HCT116 (cell line): ENCODE data around the gene RPL10. TPM values are rescaled to one million over a fixed set of nuclear protein-coding genes. Genes with fewer than 3 reads are reported as not detected.

Experiments used
- ATAC-seq: fragments of 200-7000 bp; cut with Tn5 transposase; 2 replicates; pipeline ENCODE4 v1.9.1; 2020; ENCODE audit warnings: mild to moderate bottlenecking, moderate library complexity
- BruUV-seq: library from RNA; stranded (reverse); fragments of 400-500 nt; replicated peaks from 2 replicates; lab custom pipeline; 2021; lab: Mats Ljungman, UMichigan
- CTCF ChIA-PET: fragments of 300-600 bp; sonication (Branson Sonifier 250); formaldehyde crosslinking; loops from one replicate; lab custom pipeline; 2021; ENCODE audit warnings: antibody characterized with exemption; lab: Charles Lee
- POLR2A ChIA-PET: fragments of 300-600, 350-600 bp; sonication (Branson Sonifier 250); formaldehyde crosslinking; loops from one replicate; lab custom pipeline; 2021; ENCODE audit warnings: antibody characterized with exemption; lab: Charles Lee
- RAD21 ChIA-PET, 2 experiments: fragments of 300-600 bp; sonication (Branson Sonifier 250); formaldehyde crosslinking; loops; one replicate each; lab custom pipeline; 2023; ENCODE audit warnings: low total read pairs in 2 of 2; ENCODE audit not compliant: uncharacterized antibody in 2 of 2, unreplicated experiment in 2 of 2, low non-redundant PET in 1 of 2; lab: Charles Lee
- DNase-seq: peaks from one replicate; pipeline ENCODE4 v3.0.0-alpha.2; 2010; ENCODE audit warnings: low read depth, low spot score
- H2AFZ ChIP-seq: fragments of 200-600 bp; shearing (Covaris generic), sonication (generic); 2 replicates; pipeline ENCODE4 v1.6.1; 2017; ENCODE audit warnings: low read depth, mixed run types, mixed read lengths, antibody characterized with exemption, low read length; ENCODE audit not compliant: poor library complexity, severe bottlenecking
- H3K27ac ChIP-seq: 2 replicates; pipeline ENCODE4 v1.5.1; 2012; ENCODE audit warnings: low read depth, low read length
- H3K27me3 ChIP-seq: fragments of 200-600 bp; sonication (generic); 2 replicates; pipeline ENCODE4 v1.6.1; 2016; ENCODE audit warnings: mixed run types, low read length, mixed read lengths; ENCODE audit not compliant: insufficient read depth
- H3K36me3 ChIP-seq, 2 experiments: fragments of 200-500 bp in 1 of 2; fragments of 200-600 bp in 1 of 2; sonication (Bioruptor generic) in 1 of 2; sonication (generic) in 1 of 2; 2 replicates each; pipeline versions ENCODE4 v1.5.1 to v1.6.1; 2014 to 2016; ENCODE audit warnings: low read length in 2 of 2, inconsistent platforms in 1 of 2, mixed read lengths in 1 of 2, mixed run types in 1 of 2; ENCODE audit not compliant: insufficient read depth in 2 of 2, control insufficient read depth in 1 of 2
- H3K4me1 ChIP-seq, 2 experiments: fragments of 200-600 bp in 1 of 2; sonication (generic) in 1 of 2; 2 replicates each; pipeline versions ENCODE4 v1.5.1 to v1.6.1; 2012 to 2017; ENCODE audit warnings: low read length in 2 of 2, inconsistent platforms in 1 of 2, mild to moderate bottlenecking in 1 of 2, mixed read lengths in 1 of 2, mixed run types in 1 of 2, moderate library complexity in 1 of 2; ENCODE audit not compliant: insufficient read depth in 2 of 2, control insufficient read depth in 1 of 2
- H3K4me2 ChIP-seq: fragments of 200-600 bp; sonication (generic); 2 replicates; pipeline ENCODE4 v1.6.1; 2017; ENCODE audit warnings: mixed run types, low read length, mixed read lengths
- H3K4me3 ChIP-seq, 2 experiments: fragments of 200-600 bp in 1 of 2; sonication (generic) in 1 of 2; replicated peaks in 1 of 2; 2 replicates each; pipeline ENCODE4 v1.5.1; 2011 to 2016; ENCODE audit warnings: low read length in 2 of 2, control low read depth in 1 of 2, low read depth in 1 of 2, mild to moderate bottlenecking in 1 of 2, mixed read lengths in 1 of 2, mixed run types in 1 of 2
- H3K79me2 ChIP-seq: fragments of 200-600 bp; sonication (generic); 2 replicates; pipeline ENCODE4 v1.6.1; 2017; ENCODE audit warnings: mild to moderate bottlenecking, mixed run types, low read length, moderate library complexity, mixed read lengths; ENCODE audit not compliant: insufficient read depth
- H3K9ac ChIP-seq: fragments of 200-600 bp; sonication (generic); 2 replicates; pipeline ENCODE4 v1.6.1; 2016; ENCODE audit warnings: low read length, mixed read lengths
- H3K9me2 ChIP-seq: fragments of 200-600 bp; sonication (generic), shearing (Covaris generic); 2 replicates; pipeline ENCODE4 v1.6.1; 2017; ENCODE audit warnings: mixed run types, mild to moderate bottlenecking, moderate library complexity; ENCODE audit not compliant: insufficient read depth
- H3K9me3 ChIP-seq, 2 experiments: fragments of 200-500 bp in 1 of 2; fragments of 200-600 bp in 1 of 2; sonication (Bioruptor generic) in 1 of 2; sonication (generic) in 1 of 2; 2 replicates each; pipeline ENCODE4 v1.6.1; 2014 to 2017; ENCODE audit warnings: low read length in 2 of 2, mixed read lengths in 2 of 2, inconsistent platforms in 1 of 2, low read depth in 1 of 2, mild to moderate bottlenecking in 1 of 2, mixed run types in 1 of 2, moderate library complexity in 1 of 2; ENCODE audit not compliant: control insufficient read depth in 1 of 2, insufficient read depth in 1 of 2
- H4K20me1 ChIP-seq: fragments of 200-600 bp; sonication (generic), shearing (Covaris generic); 2 replicates; pipeline ENCODE4 v1.6.1; 2017; ENCODE audit warnings: mixed run types, mild to moderate bottlenecking, moderate library complexity; ENCODE audit not compliant: insufficient read depth
- CBX3 ChIP-seq: IDR thresholded peaks from 2 replicates; pipeline ENCODE4 v1.6.1; 2012; ENCODE audit warnings: low read depth
- CTCF ChIP-seq, 3 experiments: fragments of 200-600 bp in 1 of 3; sonication (generic) in 1 of 3; IDR thresholded peaks in 2 of 3; conservative IDR thresholded peaks in 1 of 3; 2 replicates each; pipeline ENCODE4 v1.5.1; 2012 to 2017; ENCODE audit warnings: low read depth in 2 of 3, low read length in 2 of 3, antibody characterized with exemption in 1 of 3, borderline replicate concordance in 1 of 3, control low read depth in 1 of 3, mild to moderate bottlenecking in 1 of 3, mixed read lengths in 1 of 3, mixed run types in 1 of 3, moderate library complexity in 1 of 3; ENCODE audit not compliant: insufficient read depth in 1 of 3
- EGR1 ChIP-seq: IDR thresholded peaks from 2 replicates; pipeline ENCODE4 v1.6.1; 2012; ENCODE audit warnings: low read depth
- ELF1 ChIP-seq: IDR thresholded peaks from 2 replicates; pipeline ENCODE4 v1.6.1; 2012; ENCODE audit warnings: low read depth, borderline replicate concordance
- EZH2 ChIP-seq: fragments of 200-600 bp; sonication (generic); IDR thresholded peaks from 2 replicates; pipeline ENCODE4 v1.6.1; 2017; ENCODE audit warnings: antibody characterized with exemption, mixed run types
- EZH2phosphoT487 ChIP-seq: fragments of 200-600 bp; IDR thresholded peaks from 2 replicates; pipeline ENCODE4 v1.6.1; 2018; ENCODE audit warnings: antibody characterized with exemption, borderline replicate concordance
- FOSL1 ChIP-seq: IDR thresholded peaks from 2 replicates; pipeline ENCODE4 v1.6.1; 2012; ENCODE audit warnings: low read depth
- JUND ChIP-seq: IDR thresholded peaks from 2 replicates; pipeline ENCODE4 v1.6.1; 2012
- MAX ChIP-seq: IDR thresholded peaks from 2 replicates; pipeline ENCODE4 v1.6.1; 2012
- POLR2A ChIP-seq: IDR thresholded peaks from 2 replicates; pipeline ENCODE4 v1.7.0; 2011; ENCODE audit warnings: borderline replicate concordance; ENCODE audit not compliant: insufficient read depth, insufficient read length; ENCODE audit errors: extremely low read depth
- RAD21 ChIP-seq: IDR thresholded peaks from 2 replicates; pipeline ENCODE4 v1.6.1; 2012; ENCODE audit warnings: low read depth, mild to moderate bottlenecking
- REST ChIP-seq: IDR thresholded peaks from 2 replicates; pipeline ENCODE4 v1.6.1; 2012; ENCODE audit warnings: low read depth
- SP1 ChIP-seq: IDR thresholded peaks from 2 replicates; pipeline ENCODE4 v1.6.1; 2012; ENCODE audit warnings: low read depth
- SRF ChIP-seq: IDR thresholded peaks from 2 replicates; pipeline ENCODE4 v1.6.1; 2012; ENCODE audit warnings: low read depth
- TCF7L2 ChIP-seq: IDR thresholded peaks from 2 replicates; pipeline ENCODE4 v1.7.0; 2011; ENCODE audit warnings: borderline replicate concordance, inconsistent platforms; ENCODE audit not compliant: insufficient read depth, insufficient read length; ENCODE audit errors: extremely low read depth
- ZFX ChIP-seq: fragments of 450-650 bp; IDR thresholded peaks from 2 replicates; pipeline ENCODE4 v1.6.1; 2017
- intact Hi-C: fragments of 100-400 bp; cut with micrococcal nuclease; formaldehyde crosslinking; loops from 2 replicates; pipeline ENCODE4 v1.10.0; 2022
- total RNA-seq: library from RNA; stranded (reverse); gene quantifications from one replicate; pipeline ENCODE4 v1.2.1, GENCODE V29; 2021; ENCODE audit not compliant: unreplicated experiment

The RPL10 gene
- total RNA-seq, 1 experiment from 2014 or later = 3,069 TPM

GRCh38 chrX:154358011-154358410 is 40.2 kb upstream of the RPL10 start (continued):
- no peak for TF ChIP-seq ELF1

- TF ChIP-seq EZH2 (no peak), FOSL1 (no peak), JUND (no peak), CTCF (IDR thresholded peaks at IDR 0.05 in 2 of 3, conservative IDR thresholded peaks at IDR 0.05 in 1 of 3; ENCODE audit: borderline replicate concordance in 1 of 3, insufficient read depth in 1 of 3, low read depth in 2 of 3, low read length in 2 of 3) (no peak), SP1 (no peak), MAX (no peak), SRF (no peak), CBX3 (no peak), EGR1 (no peak), REST (no peak), RAD21 (no peak), ZFX (no peak), EZH2phosphoT487 (no peak), TCF7L2 (no peak), POLR2A (no peak)
- DNase-seq (no peak), ATAC-seq (no peak)
- no peak overlapping the region for H3K4me3 ChIP-seq
- ChIA-PET POLR2A (no interaction called here), RAD21 (no interaction called here), CTCF (no interaction called here)
- H3K9me2 ChIP-seq = no peaks in the 10 kb centered on the region
- H3K27ac ChIP-seq = no peak overlapping the region
- BruUV-seq = no TSS peak
- no peak overlapping the region for H3K9ac ChIP-seq
- H3K4me2 ChIP-seq = no peak overlapping the region
- H3K27me3 ChIP-seq = no peaks in the 10 kb centered on the region
- H4K20me1 ChIP-seq = 0 out of 2 replicates have a peak, but pooled peaks cover 2% of the 10 kb centered on the region
- H3K79me2 ChIP-seq = peaks cover 24% of the 10 kb centered on the region; the same call in 1 of the 2 replicates
- peaks cover 6 to 27% of the 10 kb centered on the region in 2 experiments; a peak in 3 of 4 replicates for H3K36me3 ChIP-seq
- no peak overlapping the region for H2AFZ ChIP-seq
- intact Hi-C loops = no loop called here
- no peaks in the 10 kb centered on the region for H3K9me3 ChIP-seq
- no peaks in the 10 kb centered on the region for H3K4me1 ChIP-seq
These were observed 39.3 kb upstream of the RPL10 start for GRCh38 chrX:154358829-154359228.
